GM18951 (cell line): ENCODE measurements around the gene XAB2.

Experiments used
- POLR2A ChIP-seq: IDR thresholded peaks from 4 replicates; pipeline ENCODE4 v1.6.1; 2011; ENCODE audit warnings: mild to moderate bottlenecking; ENCODE audit not compliant: insufficient read length, insufficient read depth; ENCODE audit errors: extremely low read depth
- in situ Hi-C: fragments of 300-500 bp; cut with MboI; formaldehyde crosslinking; loops from one replicate; pipeline ENCODE4 v1.12.0; 2022; ENCODE audit warnings: low sequenced_read_pairs, mixed read lengths, inconsistent platforms; ENCODE audit not compliant: unreplicated experiment

The XAB2 gene

GRCh38 chr19:7662657-7663056 is 33.3 kb upstream of the XAB2 start:
- in situ Hi-C loops, result no loop called here
- no peak for TF ChIP-seq POLR2A

- in situ Hi-C loops, result no loop called here
- TF ChIP-seq POLR2A, result no peak
These were observed 32.6 kb upstream of the XAB2 start for GRCh38 chr19:7661744-7662538.

- in situ Hi-C loops, result no loop called here
- TF ChIP-seq POLR2A, result no peak
These were observed 28.9 kb upstream of the XAB2 start for GRCh38 chr19:7658219-7658686.

GRCh38 chr19:7657131-7657751 is 27.9 kb upstream of the XAB2 start:
- no peak for TF ChIP-seq POLR2A
- in situ Hi-C loops, result no loop called here

- no peak for TF ChIP-seq POLR2A
- in situ Hi-C loops, result no loop called here
These were observed 26.2 kb upstream of the XAB2 start for GRCh38 chr19:7655581-7655980.

- in situ Hi-C loops, result no loop called here
These were observed 25.1 kb upstream of the XAB2 start for GRCh38 chr19:7654401-7654800.

GRCh38 chr19:7652061-7652641 is 22.8 kb upstream of the XAB2 start:
- in situ Hi-C loops, result no loop called here
- no peak for TF ChIP-seq POLR2A

More at GRCh38 chr19:7654401-7654800, 25.1 kb upstream of the XAB2 start:
- no peak for TF ChIP-seq POLR2A

- TF ChIP-seq POLR2A, result no peak
- in situ Hi-C loops, result no loop called here
These were observed 20.8 kb upstream of the XAB2 start for GRCh38 chr19:7650148-7650547.

GRCh38 chr19:7648265-7649014 is 19.1 kb upstream of the XAB2 start:
- TF ChIP-seq POLR2A, result no peak
- in situ Hi-C loops, result loop anchor here (10.0 kb wide), 1 partner anchor 156 kb away; no protein-coding TSS in a partner anchor

- in situ Hi-C loops, result loop anchor here (10.0 kb wide), 1 partner anchor 158 kb away; no protein-coding TSS in a partner anchor
These were observed 17.8 kb upstream of the XAB2 start for GRCh38 chr19:7647156-7647555.

GRCh38 chr19:7646426-7646700 is 17.0 kb upstream of the XAB2 start:
- in situ Hi-C loops, result loop anchor here (10.0 kb wide), 1 partner anchor 158 kb away; no protein-coding TSS in a partner anchor
- no peak for TF ChIP-seq POLR2A

More at GRCh38 chr19:7647156-7647555, 17.8 kb upstream of the XAB2 start:
- TF ChIP-seq POLR2A, result no peak

- TF ChIP-seq POLR2A, result no peak
- in situ Hi-C loops, result loop anchor here (10.0 kb wide), 1 partner anchor 159 kb away; no protein-coding TSS in a partner anchor
These were observed 16.5 kb upstream of the XAB2 start for GRCh38 chr19:7645656-7646425.
